ENCODE results near the gene FDXR.

FDXR gene

DNA sequence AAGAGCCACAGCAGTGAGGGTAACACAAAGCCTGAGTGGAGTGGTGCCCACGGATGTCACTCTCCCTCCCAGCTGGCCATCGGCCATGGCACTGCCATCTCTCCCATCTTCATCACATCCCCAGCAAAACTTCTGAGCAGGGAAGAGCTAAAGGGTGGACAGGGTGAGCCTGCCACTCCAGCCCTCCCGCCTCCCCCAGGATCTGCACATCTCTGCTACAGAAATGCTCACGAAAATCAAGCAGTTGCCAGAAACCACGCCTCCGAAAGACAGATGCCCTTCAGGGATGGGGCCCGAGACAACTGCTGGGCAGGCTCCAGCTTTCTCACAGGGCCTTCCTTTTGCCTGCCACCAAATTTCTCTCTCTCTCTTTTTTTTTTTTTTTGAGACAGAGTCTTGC, 16.7 kb downstream of the FDXR start:
- DNase-seq, result no peak

DNA sequence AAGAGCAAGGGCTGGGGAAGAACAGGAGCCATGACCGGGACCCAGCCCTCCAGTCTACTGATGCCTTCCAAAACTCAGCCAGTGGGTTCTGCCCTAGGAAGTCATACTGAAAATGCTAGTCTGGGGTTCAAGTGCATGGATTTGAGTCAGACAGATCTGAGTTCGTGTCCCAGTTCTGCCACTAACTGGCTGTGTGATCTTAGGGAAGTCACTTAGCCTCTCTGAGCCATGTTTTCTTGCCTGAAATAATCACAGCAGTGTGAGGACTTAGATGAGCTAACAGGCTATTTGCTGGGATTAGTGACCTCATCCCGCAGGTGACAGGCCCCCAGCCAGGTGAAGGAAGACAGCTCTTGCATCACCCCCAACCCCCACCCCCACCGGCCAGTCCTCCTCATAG, 17.5 kb downstream of the FDXR start:
- no peak for DNase-seq

DNA sequence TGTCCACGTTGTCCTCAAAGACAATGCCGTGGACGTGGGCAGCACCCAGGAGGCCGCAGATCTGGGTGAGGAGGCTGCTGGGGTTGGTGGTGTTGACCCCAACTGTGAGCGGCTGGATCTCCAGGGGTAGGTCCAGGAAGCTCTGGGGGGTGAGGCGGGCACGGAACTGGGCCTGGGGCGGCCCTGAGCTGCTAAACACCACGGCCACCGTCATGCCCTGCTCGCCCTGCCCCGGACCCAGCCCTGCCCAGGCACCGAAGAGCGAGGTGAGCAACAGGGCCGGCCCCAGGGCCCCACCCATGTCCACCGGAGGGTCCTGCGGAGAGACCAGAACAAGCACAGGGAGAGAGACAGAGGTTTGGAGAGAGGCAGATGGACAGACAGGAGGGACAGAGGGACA, 18.0 kb downstream of the FDXR start:
- no peak for DNase-seq

DNA sequence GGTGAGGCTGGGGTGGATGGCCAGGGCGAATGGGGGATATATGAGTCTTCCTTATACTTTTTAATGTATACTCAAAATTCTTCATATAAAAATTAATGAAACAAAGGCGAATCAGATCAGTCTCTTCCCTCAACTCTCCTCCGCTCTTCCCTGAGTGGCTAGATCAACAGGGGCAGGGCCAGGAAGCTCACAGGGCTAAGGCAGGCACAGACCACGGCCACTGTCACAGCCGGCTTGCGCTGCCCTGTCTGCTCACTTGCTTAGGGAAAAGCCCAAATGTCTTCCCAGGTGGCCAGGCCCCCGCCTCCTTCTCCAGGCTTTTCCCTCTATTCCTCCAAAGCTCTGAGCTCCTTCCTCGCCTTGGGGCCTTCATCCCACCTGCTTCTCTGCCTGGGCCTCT, 19.1 kb downstream of the FDXR start:
- DNase-seq, result no peak

DNA sequence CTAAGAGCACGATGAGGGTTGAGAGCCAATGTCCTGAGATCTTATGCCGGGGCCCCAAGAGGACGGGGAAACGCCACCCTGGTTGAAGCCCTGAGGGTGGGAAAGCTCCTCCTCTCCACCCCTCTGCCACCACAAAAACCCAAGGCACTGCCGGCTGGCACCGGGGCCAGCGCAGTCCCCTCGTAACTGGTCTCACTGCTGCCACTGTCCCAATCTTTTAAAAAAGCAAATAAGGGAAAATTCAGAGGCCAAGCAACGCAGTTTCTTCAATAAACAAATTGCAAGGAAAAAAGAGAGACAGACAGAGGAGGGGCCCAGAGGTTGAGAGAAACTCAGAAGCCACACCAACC, 19.8 kb downstream of the FDXR start:
- no peak for DNase-seq

DNA sequence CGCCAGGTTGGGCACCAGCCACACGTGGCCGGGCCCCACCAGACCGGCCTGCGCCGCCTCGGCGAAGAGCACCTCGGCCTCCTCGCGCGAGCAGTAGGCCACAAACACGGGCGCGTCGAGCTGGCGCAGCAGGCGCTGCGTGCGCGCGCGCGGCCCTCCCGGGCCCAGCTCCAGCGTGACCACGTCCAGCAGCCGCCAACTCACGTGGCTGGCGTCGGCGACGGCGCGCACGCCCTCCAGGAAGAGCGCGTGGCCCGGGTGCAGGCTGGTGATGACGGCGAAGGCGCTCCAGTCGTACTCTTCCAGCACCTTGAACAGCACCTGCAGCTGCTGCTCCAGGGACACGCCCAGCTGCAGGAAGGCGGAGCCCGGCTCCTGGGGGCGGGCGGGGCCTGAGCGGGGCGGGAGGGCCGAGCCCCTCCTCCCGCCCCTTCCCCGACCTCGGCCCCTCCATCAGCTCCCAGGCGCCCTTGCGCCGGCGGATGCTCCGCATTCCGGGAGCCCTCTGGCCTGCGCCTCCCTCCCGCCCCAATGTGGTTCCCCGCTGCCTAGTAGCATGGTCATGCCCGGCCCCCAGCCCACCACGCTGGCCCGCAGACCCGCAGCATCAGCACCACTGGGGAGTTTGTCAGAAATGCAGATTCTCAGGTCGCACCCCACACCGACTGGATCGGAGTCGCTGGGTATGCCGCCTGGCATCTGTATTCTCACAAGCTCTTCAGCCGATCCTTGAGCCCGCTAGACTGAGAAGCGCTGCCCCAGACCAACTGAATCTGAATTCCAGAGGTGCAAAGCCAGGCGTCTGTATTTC, 20.4 kb downstream of the FDXR start:
- DNase-seq, result peak; percentile 75

DNA sequence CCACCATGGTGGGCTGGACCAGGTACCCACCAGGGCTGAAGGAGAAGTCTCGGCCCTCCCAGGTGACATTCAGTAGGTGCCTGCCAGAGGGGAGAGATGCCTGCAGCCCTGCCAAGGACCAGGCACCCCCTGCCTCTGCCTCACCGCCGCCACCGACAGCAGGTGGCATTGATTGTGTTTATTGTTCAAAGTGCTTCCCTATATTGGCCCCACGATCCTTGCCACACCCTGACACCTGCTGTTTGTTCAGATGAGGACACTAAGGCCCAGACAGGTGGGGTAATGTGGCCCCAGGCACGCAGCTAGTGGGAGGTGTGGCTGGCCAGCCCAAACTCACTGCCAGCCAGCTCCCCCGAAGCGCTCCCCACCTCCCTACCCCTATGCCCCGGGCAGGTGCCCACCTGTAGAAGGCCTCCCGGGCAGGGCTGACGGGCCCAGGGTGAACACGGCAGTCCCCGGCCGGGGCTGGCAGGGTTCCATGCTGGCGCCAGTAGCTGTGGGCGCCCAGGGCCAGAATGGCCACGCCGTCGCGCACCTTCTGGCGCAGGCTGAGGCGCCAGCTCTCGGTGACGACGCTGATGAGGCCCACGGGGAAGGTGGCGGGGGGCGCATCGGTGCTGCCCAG, 21.1 kb downstream of the FDXR start:
- DNase-seq, result peak; percentile 85

DNA sequence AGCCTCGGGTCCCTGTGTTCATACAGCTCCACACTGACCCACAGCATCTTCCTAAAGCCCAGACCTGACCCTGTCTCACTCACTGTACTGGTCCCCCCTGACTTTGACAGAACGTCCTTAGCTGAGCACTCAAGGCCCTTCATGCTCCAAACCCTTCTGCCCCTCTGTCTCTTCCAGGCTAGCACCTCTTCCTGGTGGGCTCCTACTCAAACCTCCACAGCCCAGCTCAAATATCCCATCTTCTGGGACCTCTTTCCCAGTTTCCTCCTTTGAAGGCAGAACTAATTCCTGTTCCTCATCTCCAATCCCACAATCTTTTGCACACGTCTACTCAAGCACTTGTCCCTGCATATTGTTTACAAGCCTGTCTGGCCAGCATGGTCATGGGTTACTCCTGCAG, 21.9 kb downstream of the FDXR start:
- no peak for DNase-seq

DNA sequence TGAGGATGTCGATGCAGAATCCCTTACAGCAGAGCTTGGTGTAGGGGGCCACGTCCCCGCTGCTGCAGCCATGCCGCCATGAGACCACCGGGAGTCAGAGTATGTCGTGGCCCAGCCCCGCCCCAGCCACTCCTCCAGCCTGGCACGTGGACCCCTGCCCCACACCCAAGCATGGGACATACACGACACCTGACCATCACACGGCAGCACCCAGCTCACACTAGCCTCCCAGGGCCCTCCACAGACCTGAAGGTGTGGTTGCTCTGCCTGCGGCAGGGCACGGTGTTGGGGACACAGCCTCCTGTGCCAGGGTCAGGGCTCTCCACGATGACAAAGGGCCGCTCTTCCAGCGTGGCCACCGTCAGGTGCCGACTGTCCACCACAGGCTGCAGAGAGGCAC, 22.5 kb downstream of the FDXR start:
- DNase-seq, result no peak

DNA sequence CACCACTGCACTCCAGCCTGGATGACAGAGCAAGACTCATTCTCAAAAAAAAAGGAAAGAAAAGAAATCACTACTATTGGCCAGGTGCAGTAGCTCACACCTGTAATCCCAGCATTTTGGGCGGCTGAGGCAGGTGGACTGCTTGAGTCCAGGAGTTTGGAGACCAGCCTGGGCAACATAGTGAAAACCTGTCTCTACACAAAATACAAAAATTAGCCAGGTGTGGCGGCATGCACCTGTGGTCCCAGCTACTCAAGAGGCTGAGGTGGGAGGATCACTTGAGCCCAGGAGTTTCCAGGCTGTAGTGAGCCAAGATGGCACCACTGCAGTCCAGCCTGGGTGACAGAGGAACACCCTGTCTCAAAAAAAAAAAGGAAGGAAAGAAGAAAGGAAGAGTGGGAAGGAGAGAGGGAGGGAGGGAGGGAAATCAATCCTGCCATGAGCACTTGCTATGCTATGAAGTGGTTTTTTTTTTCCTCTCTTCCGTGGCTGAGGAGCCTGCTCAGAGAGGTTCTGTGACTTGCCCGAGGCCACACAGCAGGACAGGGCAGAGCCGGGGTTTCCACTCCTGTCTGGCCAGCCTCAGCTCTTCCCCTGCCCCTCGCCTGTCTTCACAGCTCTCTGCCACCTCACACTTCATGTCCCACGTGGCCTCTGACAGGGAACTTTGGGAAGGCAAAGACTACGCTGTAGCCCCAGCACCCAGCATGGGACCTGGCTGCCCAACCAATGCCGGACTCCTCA, 24.0 kb downstream of the FDXR start:
- no peak for DNase-seq

DNA sequence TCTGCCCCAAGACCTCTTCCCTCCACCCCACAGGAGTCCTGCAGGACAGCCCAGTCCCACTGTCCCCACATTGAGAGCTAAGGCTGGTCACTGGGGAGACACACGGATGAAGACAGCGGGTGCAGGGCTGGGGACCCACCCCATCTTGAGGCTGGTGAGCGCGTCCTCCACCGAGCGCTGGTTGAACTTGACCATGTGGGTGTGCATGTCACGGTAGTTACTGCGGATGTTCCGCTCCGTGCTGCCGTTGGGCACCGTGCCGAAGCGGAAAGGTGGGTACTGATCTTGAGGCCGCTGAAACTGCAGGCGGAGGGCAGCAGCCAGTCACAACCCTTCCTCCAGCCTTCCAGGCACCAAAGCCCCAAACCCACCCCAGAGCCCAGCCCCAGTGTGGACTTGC, 26.2 kb downstream of the FDXR start:
- no peak for DNase-seq

DNA sequence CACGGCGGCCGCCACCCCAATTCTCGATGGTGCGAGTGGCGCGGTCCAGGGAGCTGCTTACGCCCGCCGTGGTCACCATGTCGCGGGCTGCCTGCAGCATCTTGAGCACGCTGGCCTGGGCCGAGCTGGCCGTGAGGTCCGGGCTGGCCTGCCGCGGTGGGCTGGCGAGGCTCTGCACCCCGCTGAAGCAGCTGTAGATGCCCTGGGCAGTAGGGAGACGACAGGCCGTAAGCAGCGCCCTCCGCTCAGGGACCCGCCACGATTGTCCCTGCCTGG, 29.5 kb downstream of the FDXR start:
- no peak for DNase-seq

DNA sequence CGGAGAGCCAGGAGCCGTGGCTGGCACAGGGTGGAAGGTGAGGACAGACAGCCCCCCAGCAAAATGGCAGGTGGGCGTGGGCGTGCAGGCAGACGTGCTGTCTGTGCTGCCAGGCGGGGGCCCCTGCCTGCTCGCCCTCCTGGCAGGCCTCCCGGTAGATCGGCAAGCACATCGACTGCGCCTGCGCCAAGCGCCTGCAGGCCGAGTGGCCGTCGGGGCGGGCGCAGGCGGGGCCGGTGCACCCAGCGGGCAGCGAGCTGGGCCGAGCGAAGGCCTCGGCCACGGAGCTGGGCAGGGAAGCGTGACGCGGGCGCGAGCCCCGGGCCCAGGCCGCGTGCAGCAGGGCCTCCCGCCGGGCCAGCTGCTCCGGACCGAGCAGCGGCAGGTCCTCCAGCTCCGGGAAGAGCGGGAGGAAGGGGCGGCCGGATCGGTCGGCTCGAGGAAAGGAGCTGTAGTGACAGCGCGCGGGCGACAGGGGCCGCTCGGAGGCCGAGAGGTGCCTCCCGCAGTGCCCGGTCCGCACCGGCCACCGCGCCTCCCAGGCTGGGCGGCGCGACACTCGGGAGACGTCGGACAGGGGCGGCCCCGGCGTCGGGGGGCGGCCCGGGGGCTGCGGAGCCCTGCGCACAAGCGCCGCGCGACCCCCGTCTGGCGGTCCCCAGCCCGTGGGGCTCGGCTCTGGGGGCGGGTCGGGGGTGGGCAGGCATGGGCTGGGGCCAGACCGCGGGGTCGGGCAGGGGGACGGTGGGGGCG, 30.0 kb downstream of the FDXR start:
- DNase-seq, result peak; percentile 90

DNA sequence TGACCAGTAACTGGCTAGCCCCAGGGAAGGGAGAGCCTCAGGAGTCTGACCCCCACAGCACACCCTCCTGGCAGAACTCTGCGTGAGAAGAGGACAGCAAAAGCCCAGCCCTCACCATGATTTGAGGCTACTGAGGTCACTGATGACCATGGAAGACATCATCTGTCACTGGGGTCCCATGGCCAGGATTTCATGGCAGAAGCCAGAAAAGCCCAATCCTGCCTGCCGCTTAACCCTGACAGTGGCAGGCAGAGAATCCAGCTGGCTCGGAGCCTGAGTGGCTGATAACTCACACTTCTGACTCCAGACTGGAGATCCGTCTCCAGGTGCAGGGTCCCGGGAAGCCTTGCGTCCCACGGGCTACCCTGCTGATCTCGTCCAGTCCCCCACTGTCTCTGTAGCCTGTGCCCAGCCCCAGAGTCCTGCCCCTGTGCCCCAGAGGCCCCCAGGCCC, 30.6 kb downstream of the FDXR start:
- DNase-seq, result peak; percentile 60

DNA sequence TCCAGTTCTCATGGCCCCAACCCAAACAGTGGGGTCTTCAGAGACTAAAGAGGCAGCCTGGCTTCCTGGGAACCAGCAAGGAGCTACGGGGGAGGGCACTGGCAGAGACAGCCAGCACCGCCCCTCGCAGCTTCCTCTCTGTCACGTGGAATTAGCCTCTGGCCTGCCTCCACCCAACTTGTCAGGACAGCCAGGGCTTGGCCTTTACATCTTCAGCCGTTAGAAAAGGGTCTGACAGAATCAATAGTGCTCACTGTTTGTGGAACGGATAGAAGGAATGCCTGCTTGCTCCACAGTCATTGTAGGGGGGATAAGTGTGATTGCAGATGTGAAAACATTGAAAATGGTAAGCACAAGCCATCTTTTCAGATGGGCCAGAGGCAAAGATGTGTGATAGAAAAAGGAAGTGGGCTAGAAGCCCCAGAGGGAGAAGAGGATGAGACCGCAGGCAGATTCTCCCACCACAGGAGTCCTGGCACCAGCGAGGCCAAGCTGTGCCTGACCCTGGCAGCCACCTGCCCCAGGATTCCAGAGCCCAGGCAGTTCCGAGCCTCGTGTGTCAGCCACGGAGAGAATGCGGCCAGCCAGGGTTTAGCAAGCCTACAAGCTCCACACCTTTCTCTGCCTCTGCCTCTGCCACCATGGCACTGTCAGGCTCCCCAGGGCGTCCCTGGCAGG, 31.7 kb downstream of the FDXR start:
- peak; percentile 39 for DNase-seq

DNA sequence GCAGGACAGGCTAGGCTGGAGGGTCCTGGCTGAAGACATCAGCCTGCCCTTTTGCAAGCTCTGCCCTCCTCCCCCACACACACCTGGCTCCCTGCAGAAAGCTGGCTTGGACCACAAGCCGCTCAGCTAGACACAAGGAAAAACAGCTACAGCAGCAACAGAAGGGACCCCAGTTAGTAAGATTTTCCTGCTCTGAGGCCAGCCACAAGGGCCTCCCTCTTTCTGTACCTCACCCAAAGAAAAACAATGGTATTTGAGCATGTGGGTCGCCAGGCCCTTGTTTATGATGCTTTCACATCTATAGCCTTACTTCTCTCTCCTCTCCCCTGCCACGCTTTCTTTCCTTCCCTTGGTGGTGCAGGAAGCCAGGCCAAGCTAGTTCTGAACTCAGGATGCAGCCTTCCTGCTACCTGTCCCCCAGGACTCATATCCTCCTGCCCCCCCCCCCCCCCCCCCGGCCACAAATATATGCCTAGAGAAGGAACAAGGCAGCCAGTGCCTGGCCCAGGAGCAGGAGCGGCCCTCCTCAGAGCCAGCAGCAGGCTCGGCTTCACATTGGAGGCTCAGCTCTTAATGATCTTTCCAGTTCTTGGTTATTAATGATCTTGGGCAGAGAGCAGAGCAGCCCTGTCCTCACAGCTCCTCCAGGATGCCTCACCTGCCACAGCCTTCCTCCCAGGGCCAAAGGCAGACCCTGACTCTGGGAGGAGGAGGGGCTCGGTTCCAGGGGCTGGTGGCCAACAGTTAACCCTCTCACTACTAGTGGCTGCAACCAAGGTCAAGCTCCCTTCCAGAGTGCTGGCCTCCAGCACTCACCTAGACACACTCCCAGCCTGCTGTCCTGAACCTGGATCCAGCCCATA, 32.6 kb downstream of the FDXR start:
- no peak for DNase-seq

DNA sequence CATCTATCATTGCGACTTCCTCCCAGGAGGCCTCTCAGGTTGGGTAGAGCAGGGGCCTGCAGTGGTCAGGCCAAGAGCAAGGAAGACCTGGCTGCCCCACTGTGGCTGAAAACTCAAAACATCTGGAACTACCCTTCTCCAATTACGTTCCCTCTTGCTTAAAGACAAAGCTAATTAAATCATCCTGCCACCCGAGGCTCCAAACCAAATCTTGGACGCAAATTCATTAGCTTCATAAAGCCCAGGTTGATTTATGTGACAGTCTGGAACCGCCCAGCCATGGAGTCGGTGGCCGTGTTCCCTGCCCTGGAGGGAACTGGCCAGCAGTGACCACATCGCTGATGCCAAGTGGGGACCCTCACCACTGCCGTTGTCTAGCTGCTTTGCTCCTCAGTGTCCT, 34.5 kb downstream of the FDXR start:
- DNase-seq, result peak; percentile 62

DNA sequence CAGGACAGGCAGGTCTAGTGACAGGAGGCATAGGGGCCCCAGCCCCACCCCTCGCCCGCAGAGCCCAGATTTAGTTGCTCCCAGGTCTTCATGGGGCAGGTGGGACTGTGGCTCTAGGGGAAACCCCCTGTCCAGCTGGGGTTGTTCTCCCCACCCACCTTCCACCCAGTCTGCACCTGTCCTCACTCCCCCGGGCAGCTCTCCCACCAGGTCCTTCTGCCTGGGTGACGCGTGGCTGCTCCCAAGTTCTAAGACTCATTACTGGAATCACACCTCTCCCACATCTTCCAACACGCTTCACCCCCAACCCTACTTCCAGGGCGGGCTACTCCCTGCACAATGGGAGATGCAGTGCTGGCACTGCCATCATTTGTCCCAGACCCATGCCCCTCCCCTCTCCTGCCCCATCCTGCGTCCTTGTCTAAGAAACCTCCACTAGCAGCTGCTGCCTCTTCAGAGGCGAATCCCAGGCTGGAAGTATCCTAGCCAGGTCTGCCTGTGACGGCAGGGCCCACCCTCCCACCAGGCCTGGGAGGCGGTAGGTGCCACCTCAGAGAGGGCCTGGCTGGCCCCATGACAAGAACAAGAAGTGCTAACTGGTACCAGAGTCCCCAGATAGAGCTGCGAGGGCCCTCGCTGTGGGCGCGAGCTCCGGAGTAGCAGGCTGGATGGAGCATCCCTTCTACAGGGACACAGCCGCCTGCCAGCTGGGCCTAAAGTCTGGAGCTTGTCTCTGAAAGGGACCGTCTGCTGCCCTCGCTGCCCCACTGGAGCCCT, 35.9 kb downstream of the FDXR start:
- no peak for DNase-seq

DNA sequence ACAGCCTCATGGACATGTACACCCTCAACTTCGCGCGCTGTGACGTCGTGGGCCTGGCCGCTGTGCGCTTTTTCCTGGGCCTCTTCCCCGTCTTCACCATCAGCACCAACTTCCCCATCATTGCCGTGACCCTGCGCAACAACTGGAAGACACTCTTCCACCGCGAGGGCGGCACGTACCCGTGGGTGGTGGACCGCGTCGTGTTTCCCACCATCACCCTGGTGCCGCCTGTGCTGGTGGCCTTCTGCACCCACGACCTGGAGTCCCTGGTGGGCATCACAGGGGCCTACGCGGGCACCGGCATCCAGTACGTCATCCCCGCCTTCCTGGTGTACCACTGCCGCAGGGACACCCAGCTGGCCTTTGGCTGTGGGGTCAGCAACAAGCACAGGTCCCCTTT, 36.6 kb downstream of the FDXR start:
- no peak for DNase-seq

DNA sequence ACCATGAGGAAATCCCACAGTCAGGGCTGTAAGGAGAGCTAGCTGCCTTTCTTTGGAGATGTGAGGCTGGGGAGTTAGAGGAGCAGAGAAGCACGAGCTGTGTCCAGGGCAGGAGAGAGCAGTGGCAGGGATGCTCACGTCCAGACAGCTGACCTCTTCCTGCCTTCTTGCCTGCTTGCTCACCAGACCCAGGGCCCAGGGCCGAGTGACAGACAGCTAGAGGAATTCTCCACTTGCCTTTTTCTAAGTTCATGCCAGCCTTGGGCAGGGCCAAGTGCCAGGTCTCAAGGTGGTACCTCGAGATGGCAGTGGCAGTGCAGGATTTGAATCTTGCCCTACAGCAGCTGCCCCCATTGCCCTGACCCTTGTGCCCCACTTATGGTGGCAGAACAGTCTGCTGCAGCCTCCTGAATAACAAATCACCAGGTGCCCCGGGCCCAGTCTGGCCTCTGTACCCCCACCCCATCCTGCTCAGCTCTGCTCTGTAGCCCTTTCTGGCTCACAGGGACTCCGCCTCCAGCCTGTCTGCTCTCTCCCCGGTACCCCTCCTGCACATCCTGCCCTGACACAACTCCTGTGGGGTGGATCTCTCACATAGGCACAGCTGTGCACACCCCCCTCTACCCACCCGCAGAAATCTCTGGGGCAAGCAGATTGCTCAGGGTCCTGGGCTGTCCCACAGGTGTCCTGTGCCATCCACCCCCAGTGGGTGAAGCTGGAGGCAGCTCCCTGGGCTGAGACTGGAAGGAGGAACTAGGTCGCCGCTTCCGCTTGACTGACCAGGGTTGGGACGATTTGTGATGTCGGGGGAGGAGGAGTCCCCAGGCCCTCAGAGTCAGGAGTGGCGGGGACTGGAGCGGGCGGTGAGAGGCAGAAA, 39.1 kb downstream of the FDXR start:
- peak; percentile 71 for DNase-seq
